SK-N-SH (cell line): ENCODE data around the gene TTC27. TPM values are rescaled to one million over a fixed set of nuclear protein-coding genes. Genes with fewer than 3 reads are reported as not detected.

Experiments used
- CTCF ChIA-PET: fragments of 300-600, 350-600 bp; formaldehyde crosslinking; extraction: SDS; loops from one replicate; lab custom pipeline; 2021; lab: Yijun Ruan, JAX
- POLR2A ChIA-PET: fragments of 350-600 bp; sonication (Branson Sonifier 250); formaldehyde crosslinking; extraction: SDS; loops from one replicate; lab custom pipeline; 2020; ENCODE audit warnings: antibody characterized with exemption, inconsistent platforms; lab: Yijun Ruan, JAX
- DNase-seq: peaks from one replicate; pipeline ENCODE4 v3.0.0; 2012
- H2AFZ ChIP-seq: fragments of 200-600 bp; sonication (generic); 2 replicates; pipeline ENCODE4 v1.8.1; 2016; ENCODE audit warnings: antibody characterized with exemption, mild to moderate bottlenecking, low read depth
- H3F3A ChIP-seq: fragments of 200-600 bp; sonication (generic); replicated peaks from 2 replicates; pipeline ENCODE3; 2016; ENCODE audit warnings: antibody characterized with exemption, mild to moderate bottlenecking; ENCODE audit not compliant: insufficient read depth
- H3K27ac ChIP-seq, 2 experiments: fragments of 200-500 bp in 1 of 2; fragments of 200-600 bp in 1 of 2; sonication (Bioruptor generic) in 1 of 2; sonication (generic), shearing (Covaris generic) in 1 of 2; 2 replicates each; pipeline versions ENCODE4 v1.5.1 to v1.6.1; 2014 to 2016; ENCODE audit warnings: low read depth in 2 of 2, inconsistent platforms in 1 of 2, low read length in 1 of 2, mild to moderate bottlenecking in 1 of 2, mixed read lengths in 1 of 2
- H3K27me3 ChIP-seq: fragments of 200-600 bp; sonication (generic), shearing (Covaris generic); 2 replicates; pipeline ENCODE4 v1.6.1; 2016; ENCODE audit warnings: mixed run types; ENCODE audit not compliant: insufficient read depth
- H3K36me3 ChIP-seq, 2 experiments: fragments of 200-500 bp in 1 of 2; fragments of 200-600 bp in 1 of 2; sonication (Bioruptor generic) in 1 of 2; sonication (generic) in 1 of 2; replicated peaks in 1 of 2; 2 replicates each; pipeline versions ENCODE3 to v1.5.1; 2014 to 2016; ENCODE audit warnings: low read length in 1 of 2, mild to moderate bottlenecking in 1 of 2; ENCODE audit not compliant: insufficient read depth in 2 of 2, control insufficient read depth in 1 of 2
- H3K4me1 ChIP-seq, 2 experiments: fragments of 200-500 bp in 1 of 2; fragments of 200-600 bp in 1 of 2; sonication (Bioruptor generic) in 1 of 2; sonication (generic), shearing (Covaris generic) in 1 of 2; 2 replicates each; pipeline versions ENCODE4 v1.5.1 to v1.6.1; 2014 to 2016; ENCODE audit warnings: low read depth in 1 of 2, low read length in 1 of 2, mixed run types in 1 of 2; ENCODE audit not compliant: insufficient read depth in 2 of 2, control insufficient read depth in 1 of 2
- H3K4me2 ChIP-seq: fragments of 200-600 bp; sonication (generic), shearing (Covaris generic); 2 replicates; pipeline ENCODE4 v1.6.1; 2017; ENCODE audit warnings: mixed run types
- H3K4me3 ChIP-seq, 2 experiments: fragments of 200-500 bp in 1 of 2; fragments of 200-600 bp in 1 of 2; sonication (Bioruptor generic) in 1 of 2; sonication (generic), shearing (Covaris generic) in 1 of 2; 2 replicates each; pipeline versions ENCODE4 v1.5.1 to v1.8.1; 2014 to 2016; ENCODE audit warnings: low read depth in 2 of 2, inconsistent platforms in 1 of 2, low read length in 1 of 2, mild to moderate bottlenecking in 1 of 2, mixed read lengths in 1 of 2, moderate library complexity in 1 of 2
- H3K79me2 ChIP-seq: fragments of 200-600 bp; sonication (generic); 2 replicates; pipeline ENCODE4 v1.8.1; 2017; ENCODE audit warnings: mild to moderate bottlenecking; ENCODE audit not compliant: insufficient read depth
- H3K9ac ChIP-seq: fragments of 200-600 bp; sonication (generic); 2 replicates; pipeline ENCODE4 v1.6.1; 2017; ENCODE audit warnings: mixed run types
- H3K9me2 ChIP-seq: fragments of 200-600 bp; sonication (generic); 2 replicates; pipeline ENCODE4 v1.6.1; 2017; ENCODE audit warnings: mixed run types
- H3K9me3 ChIP-seq: fragments of 200-600 bp; sonication (generic); 2 replicates; pipeline ENCODE4 v1.6.1; 2017; ENCODE audit warnings: mixed run types, mild to moderate bottlenecking, moderate library complexity
- H4K20me1 ChIP-seq: fragments of 200-600 bp; sonication (generic); 2 replicates; pipeline ENCODE4 v1.6.1; 2017; ENCODE audit warnings: mild to moderate bottlenecking, mixed run types; ENCODE audit not compliant: insufficient read depth
- CHD2 ChIP-seq: fragments of 150-350 bp; IDR thresholded peaks from 2 replicates; pipeline ENCODE4 v1.6.1; 2018; ENCODE audit warnings: low read length; ENCODE audit not compliant: partially characterized antibody
- FOXM1 ChIP-seq: IDR thresholded peaks from 2 replicates; pipeline ENCODE4 v1.4.0; 2012; ENCODE audit warnings: low read depth, mild to moderate bottlenecking
- JUND ChIP-seq: IDR thresholded peaks from 2 replicates; pipeline ENCODE4 v1.4.0; 2012
- NRF1 ChIP-seq: IDR thresholded peaks from 2 replicates; pipeline ENCODE4 v1.6.1; 2012; ENCODE audit warnings: low read depth, mild to moderate bottlenecking, low read length
- POLR2AphosphoS5 ChIP-seq: IDR thresholded peaks from 2 replicates; pipeline ENCODE4 v1.6.1; 2012; ENCODE audit warnings: low read depth, low read length
- RCOR1 ChIP-seq: fragments of 150-350 bp; IDR thresholded peaks from 2 replicates; pipeline ENCODE4 v1.6.1; 2017; ENCODE audit warnings: antibody characterized with exemption, low read length
- TEAD4 ChIP-seq: IDR thresholded peaks from 2 replicates; pipeline ENCODE4 v1.4.0; 2012; ENCODE audit warnings: mild to moderate bottlenecking, borderline replicate concordance; ENCODE audit not compliant: insufficient read depth
- YY1 ChIP-seq: IDR thresholded peaks from 2 replicates; pipeline ENCODE4 v1.4.0; 2012; ENCODE audit warnings: low read depth, mild to moderate bottlenecking
- WGBS: methylation state at CpG from one replicate; pipeline ENCODE4 v1.1.6; 2017; ENCODE audit warnings: low lambda C conversion rate; 5-methylcytosine and 5-hydroxymethylcytosine counted together
- polyA plus RNA-seq, 3 experiments: library from polyadenylated mRNA; depleted of rRNA; stranded (reverse); fragments of >200 nt; gene quantifications; 2 replicates each; pipeline ENCODE4 v1.2.3, GENCODE V29; 2012
- TF ChIP-seq, protein P1 (sequence below): fragments of 200-600 bp; sonication (generic); IDR thresholded peaks from 2 replicates; pipeline ENCODE4 v1.6.1; 2017; ENCODE audit warnings: antibody characterized with exemption, mild to moderate bottlenecking, moderate library complexity
- TF ChIP-seq, protein P2 (sequence below): IDR thresholded peaks from 2 replicates; pipeline ENCODE4 v1.4.0; 2012; ENCODE audit warnings: low read depth
- TF ChIP-seq, protein P3 (sequence below): IDR thresholded peaks from 2 replicates; pipeline ENCODE4 v1.4.0; 2012; ENCODE audit warnings: low read depth, borderline replicate concordance
- TF ChIP-seq, protein P4 (sequence below): IDR thresholded peaks from 2 replicates; pipeline ENCODE4 v1.6.1; 2012; ENCODE audit warnings: mild to moderate bottlenecking, low read depth, low read length, moderate library complexity

The TTC27 gene
- polyA plus RNA-seq, 1 of the 3 experiments (the other 2 are of a cell fraction) = 14.4 TPM

DNA sequence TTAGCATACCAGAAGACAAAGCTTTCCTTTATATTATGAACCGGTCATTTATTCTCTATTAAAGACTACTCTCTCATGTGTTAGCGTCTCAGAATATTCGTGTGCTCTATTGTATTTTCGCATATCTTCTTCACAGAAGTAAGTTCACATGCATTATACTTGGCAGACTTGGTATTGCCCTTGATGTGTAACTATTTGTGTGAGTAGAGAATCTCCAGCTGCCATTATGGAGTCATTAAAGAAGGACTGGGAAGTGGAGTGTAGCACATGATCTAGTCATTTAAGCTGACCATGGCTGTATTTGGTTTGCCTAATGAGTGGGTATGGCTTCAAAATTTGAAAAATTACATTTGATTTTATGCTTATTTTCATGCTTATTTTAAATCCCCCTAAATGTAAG lies 92.9 kb downstream of the TTC27 start:
- H3K36me3 ChIP-seq = no peaks in the 10 kb centered on the region
- no peaks in the 10 kb centered on the region for H4K20me1 ChIP-seq
- H3K9me3 ChIP-seq = no peaks in the 10 kb centered on the region
- H3K9ac ChIP-seq = no peak overlapping the region
- 98% methylated on average over 4 of the region's 4 CpGs for WGBS
- H3K4me3 ChIP-seq = no peak overlapping the region
- POLR2A ChIA-PET = no interaction called here
- H3K4me2 ChIP-seq = no peak overlapping the region
- no peaks in the 10 kb centered on the region for H3K9me2 ChIP-seq
- H3F3A ChIP-seq = peaks cover 6% of the 10 kb centered on the region
- DNase-seq = no peak
- H3K27me3 ChIP-seq = no peaks in the 10 kb centered on the region
- CTCF ChIA-PET = interaction anchor here (0.8 to 1.7 kb wide), 2 partner anchors 21 to 52 kb away, joined by 3 to 4 read pairs; no protein-coding TSS in a partner anchor
- H3K4me1 ChIP-seq = peaks cover 0 to 1% of the 10 kb centered on the region in 2 experiments; a peak in 1 of 4 replicates
- TF ChIP-seq, protein P1, sequence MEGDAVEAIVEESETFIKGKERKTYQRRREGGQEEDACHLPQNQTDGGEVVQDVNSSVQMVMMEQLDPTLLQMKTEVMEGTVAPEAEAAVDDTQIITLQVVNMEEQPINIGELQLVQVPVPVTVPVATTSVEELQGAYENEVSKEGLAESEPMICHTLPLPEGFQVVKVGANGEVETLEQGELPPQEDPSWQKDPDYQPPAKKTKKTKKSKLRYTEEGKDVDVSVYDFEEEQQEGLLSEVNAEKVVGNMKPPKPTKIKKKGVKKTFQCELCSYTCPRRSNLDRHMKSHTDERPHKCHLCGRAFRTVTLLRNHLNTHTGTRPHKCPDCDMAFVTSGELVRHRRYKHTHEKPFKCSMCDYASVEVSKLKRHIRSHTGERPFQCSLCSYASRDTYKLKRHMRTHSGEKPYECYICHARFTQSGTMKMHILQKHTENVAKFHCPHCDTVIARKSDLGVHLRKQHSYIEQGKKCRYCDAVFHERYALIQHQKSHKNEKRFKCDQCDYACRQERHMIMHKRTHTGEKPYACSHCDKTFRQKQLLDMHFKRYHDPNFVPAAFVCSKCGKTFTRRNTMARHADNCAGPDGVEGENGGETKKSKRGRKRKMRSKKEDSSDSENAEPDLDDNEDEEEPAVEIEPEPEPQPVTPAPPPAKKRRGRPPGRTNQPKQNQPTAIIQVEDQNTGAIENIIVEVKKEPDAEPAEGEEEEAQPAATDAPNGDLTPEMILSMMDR = no peak
- TF ChIP-seq, protein P2, sequence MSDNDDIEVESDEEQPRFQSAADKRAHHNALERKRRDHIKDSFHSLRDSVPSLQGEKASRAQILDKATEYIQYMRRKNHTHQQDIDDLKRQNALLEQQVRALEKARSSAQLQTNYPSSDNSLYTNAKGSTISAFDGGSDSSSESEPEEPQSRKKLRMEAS = no peak
- H2AFZ ChIP-seq = no peak overlapping the region
- H3K79me2 ChIP-seq = no peaks in the 10 kb centered on the region
- no peak overlapping the region for H3K27ac ChIP-seq

DNA sequence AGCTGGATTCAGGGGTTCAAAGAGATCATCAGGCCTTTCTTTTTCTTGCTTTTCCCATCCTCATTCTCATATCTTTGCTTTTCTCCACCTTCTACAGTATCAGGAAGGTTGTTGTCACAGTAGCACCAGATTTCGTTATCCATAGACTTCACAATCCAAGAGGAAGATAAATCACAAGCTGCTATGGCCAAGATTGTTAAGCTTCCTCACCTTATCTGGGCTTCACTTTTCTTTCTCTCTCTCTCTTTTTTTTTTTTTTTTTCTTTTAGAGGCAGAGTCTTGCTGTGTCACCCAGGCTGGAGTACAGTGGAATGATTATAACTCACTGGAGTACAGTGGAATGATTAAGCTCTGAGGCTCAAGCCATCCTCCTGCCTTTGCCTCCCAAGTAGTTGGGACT lies 93.5 kb downstream of the TTC27 start:
- Histone ChIP-seq H3K9ac (no peak overlapping the region), H2AFZ (no peak overlapping the region), H4K20me1 (no peaks in the 10 kb centered on the region), H3K4me2 (no peak overlapping the region), H3K27me3 (no peaks in the 10 kb centered on the region), H3K9me2 (no peaks in the 10 kb centered on the region), H3K4me3 (no peak overlapping the region), H3K79me2 (no peaks in the 10 kb centered on the region), H3K36me3 (no peaks in the 10 kb centered on the region), H3F3A (peaks cover 2% of the 10 kb centered on the region), H3K27ac (no peak overlapping the region), H3K9me3 (no peaks in the 10 kb centered on the region), H3K4me1 (no peaks in the 10 kb centered on the region)
- TF ChIP-seq, protein P2 = no peak
- TF ChIP-seq FOXM1 (no peak), YY1 (no peak), CHD2 (no peak), RCOR1 (no peak), TEAD4 (no peak), JUND (no peak), POLR2AphosphoS5 (no peak), NRF1 (no peak)
- TF ChIP-seq, protein P3, sequence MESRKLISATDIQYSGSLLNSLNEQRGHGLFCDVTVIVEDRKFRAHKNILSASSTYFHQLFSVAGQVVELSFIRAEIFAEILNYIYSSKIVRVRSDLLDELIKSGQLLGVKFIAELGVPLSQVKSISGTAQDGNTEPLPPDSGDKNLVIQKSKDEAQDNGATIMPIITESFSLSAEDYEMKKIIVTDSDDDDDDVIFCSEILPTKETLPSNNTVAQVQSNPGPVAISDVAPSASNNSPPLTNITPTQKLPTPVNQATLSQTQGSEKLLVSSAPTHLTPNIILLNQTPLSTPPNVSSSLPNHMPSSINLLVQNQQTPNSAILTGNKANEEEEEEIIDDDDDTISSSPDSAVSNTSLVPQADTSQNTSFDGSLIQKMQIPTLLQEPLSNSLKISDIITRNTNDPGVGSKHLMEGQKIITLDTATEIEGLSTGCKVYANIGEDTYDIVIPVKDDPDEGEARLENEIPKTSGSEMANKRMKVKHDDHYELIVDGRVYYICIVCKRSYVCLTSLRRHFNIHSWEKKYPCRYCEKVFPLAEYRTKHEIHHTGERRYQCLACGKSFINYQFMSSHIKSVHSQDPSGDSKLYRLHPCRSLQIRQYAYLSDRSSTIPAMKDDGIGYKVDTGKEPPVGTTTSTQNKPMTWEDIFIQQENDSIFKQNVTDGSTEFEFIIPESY = no peak
- TF ChIP-seq, protein P4, sequence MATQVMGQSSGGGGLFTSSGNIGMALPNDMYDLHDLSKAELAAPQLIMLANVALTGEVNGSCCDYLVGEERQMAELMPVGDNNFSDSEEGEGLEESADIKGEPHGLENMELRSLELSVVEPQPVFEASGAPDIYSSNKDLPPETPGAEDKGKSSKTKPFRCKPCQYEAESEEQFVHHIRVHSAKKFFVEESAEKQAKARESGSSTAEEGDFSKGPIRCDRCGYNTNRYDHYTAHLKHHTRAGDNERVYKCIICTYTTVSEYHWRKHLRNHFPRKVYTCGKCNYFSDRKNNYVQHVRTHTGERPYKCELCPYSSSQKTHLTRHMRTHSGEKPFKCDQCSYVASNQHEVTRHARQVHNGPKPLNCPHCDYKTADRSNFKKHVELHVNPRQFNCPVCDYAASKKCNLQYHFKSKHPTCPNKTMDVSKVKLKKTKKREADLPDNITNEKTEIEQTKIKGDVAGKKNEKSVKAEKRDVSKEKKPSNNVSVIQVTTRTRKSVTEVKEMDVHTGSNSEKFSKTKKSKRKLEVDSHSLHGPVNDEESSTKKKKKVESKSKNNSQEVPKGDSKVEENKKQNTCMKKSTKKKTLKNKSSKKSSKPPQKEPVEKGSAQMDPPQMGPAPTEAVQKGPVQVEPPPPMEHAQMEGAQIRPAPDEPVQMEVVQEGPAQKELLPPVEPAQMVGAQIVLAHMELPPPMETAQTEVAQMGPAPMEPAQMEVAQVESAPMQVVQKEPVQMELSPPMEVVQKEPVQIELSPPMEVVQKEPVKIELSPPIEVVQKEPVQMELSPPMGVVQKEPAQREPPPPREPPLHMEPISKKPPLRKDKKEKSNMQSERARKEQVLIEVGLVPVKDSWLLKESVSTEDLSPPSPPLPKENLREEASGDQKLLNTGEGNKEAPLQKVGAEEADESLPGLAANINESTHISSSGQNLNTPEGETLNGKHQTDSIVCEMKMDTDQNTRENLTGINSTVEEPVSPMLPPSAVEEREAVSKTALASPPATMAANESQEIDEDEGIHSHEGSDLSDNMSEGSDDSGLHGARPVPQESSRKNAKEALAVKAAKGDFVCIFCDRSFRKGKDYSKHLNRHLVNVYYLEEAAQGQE = no peak
- no peak for DNase-seq
- CTCF ChIA-PET = interaction anchor here (1.7 kb wide), 1 partner anchor 22 kb away, joined by 4 read pairs; no protein-coding TSS in a partner anchor
- POLR2A ChIA-PET = no interaction called here
- WGBS = 91% methylated on average over 1 of the region's 1 CpG
